CD4-positive, alpha-beta T cell treated with Interleukin-17A for 4 hours (primary cell): ENCODE measurements around the gene RRAGC.
"Not testable (repeated sequence)": the region's sequence is repeated elsewhere in the genome, so short reads cannot be mapped to it uniquely, and the experiment has no call there.

Source experiments
- DNase-seq: peaks from one replicate; pipeline ENCODE4 v3.0.0-alpha.2; 2020; ENCODE audit warnings: mixed read lengths

Gene RRAGC

GRCh38 chr1:38815903-38816627, 43.5 kb downstream of the RRAGC start:
- DNase-seq: no peak

GRCh38 chr1:38814984-38815464, 44.5 kb downstream of the RRAGC start:
- DNase-seq: no peak

GRCh38 chr1:38814444-38814983, 45.1 kb downstream of the RRAGC start:
- DNase-seq: no peak

- DNase-seq: no peak
Observed at GRCh38 chr1:38812981-38813380, 46.6 kb downstream of the RRAGC start.

- not testable (repeated sequence) for DNase-seq
Observed at GRCh38 chr1:38811466-38811865, 48.1 kb downstream of the RRAGC start.

GRCh38 chr1:38806090-38806489, 53.5 kb downstream of the RRAGC start:
- no peak for DNase-seq

- DNase-seq: no peak
Observed at GRCh38 chr1:38805036-38805435, 54.5 kb downstream of the RRAGC start.

GRCh38 chr1:38804062-38804886, 55.3 kb downstream of the RRAGC start:
- DNase-seq: no peak

- DNase-seq: no peak
Observed at GRCh38 chr1:38803647-38804046, 55.9 kb downstream of the RRAGC start.

GRCh38 chr1:38800720-38801671, 58.6 kb downstream of the RRAGC start:
- no peak for DNase-seq

GRCh38 chr1:38793299-38793698, 66.3 kb downstream of the RRAGC start:
- no peak for DNase-seq

- no peak for DNase-seq
Observed at GRCh38 chr1:38791892-38792291, 67.7 kb downstream of the RRAGC start.

GRCh38 chr1:38791164-38791515, 68.4 kb downstream of the RRAGC start:
- DNase-seq: no peak

GRCh38 chr1:38790422-38791163, 69.0 kb downstream of the RRAGC start:
- no peak for DNase-seq

GRCh38 chr1:38789498-38790169, 69.9 kb downstream of the RRAGC start:
- no peak for DNase-seq

- DNase-seq: no peak
Observed at GRCh38 chr1:38788341-38789336, 70.9 kb downstream of the RRAGC start.
